Upper lobe of left lung (tissue), 6 donors: Measurements from ENCODE around the gene IRF5. TPM values are rescaled to one million over a fixed set of nuclear protein-coding genes. Genes with fewer than 3 reads are reported as not detected.
A peak's percentile ranks its signal among the peaks of the same experiment; 100 is the strongest.

ENCODE experiments used
- ATAC-seq, 2 donors: fragments of 200-7000 bp; cut with Tn5 transposase; one replicate each; pipeline ENCODE4 v1.9.1; 2022; ENCODE audit warnings: mild to moderate bottlenecking in 2 of 2, moderate library complexity in 2 of 2; ENCODE audit not compliant: low FRiP score in 2 of 2
- DNase-seq, 2 donors: peaks; one replicate each; pipeline ENCODE4 v3.0.0-alpha.2; 2019 to 2020
- H3K27ac ChIP-seq, 4 donors: fragments of 200-600 bp; sonication (generic); one replicate each; pipeline ENCODE4 v1.5.1; 2016 to 2019
- H3K27me3 ChIP-seq, 4 donors: fragments of 200-600 bp; sonication (generic); one replicate each; pipeline ENCODE4 v1.5.1; 2017 to 2019
- H3K36me3 ChIP-seq, 4 donors: fragments of 200-600 bp; sonication (generic); one replicate each; pipeline ENCODE4 v1.5.1; 2016 to 2019
- H3K4me1 ChIP-seq, 4 donors: fragments of 200-600 bp; sonication (generic); one replicate each; pipeline ENCODE4 v1.5.1; 2018 to 2019
- H3K4me3 ChIP-seq, 4 donors: fragments of 200-600 bp; sonication (generic); one replicate each; pipeline ENCODE4 v1.5.1; 2017 to 2019; ENCODE audit warnings: mild to moderate bottlenecking in 2 of 4, moderate library complexity in 1 of 4
- H3K9me3 ChIP-seq, 4 donors: fragments of 200-600 bp; sonication (generic); one replicate each; pipeline ENCODE4 v1.5.1; 2018 to 2019
- CTCF ChIP-seq, 6 experiments: fragments of 450-650 bp in 4 of 6; fragments of 200-600 bp in 2 of 6; sonication (generic) in 2 of 6; IDR thresholded peaks; one replicate each; pipeline ENCODE4 v1.5.1; 2016 to 2019; ENCODE audit warnings: antibody characterized with exemption in 6 of 6
- EP300 ChIP-seq, 4 donors: sonication (generic); formaldehyde crosslinking; IDR thresholded peaks; one replicate each; pipeline ENCODE4 v1.5.1; 2017; ENCODE audit warnings: antibody characterized with exemption in 4 of 4, control low read depth in 2 of 4
- POLR2A ChIP-seq, 4 donors: fragments of 450-650 bp; IDR thresholded peaks; one replicate each; pipeline ENCODE4 v1.5.1; 2016 to 2017; ENCODE audit warnings: antibody characterized with exemption in 4 of 4, mild to moderate bottlenecking in 2 of 4
- POLR2AphosphoS5 ChIP-seq, 2 donors: sonication (generic); formaldehyde crosslinking; IDR thresholded peaks; one replicate each; pipeline ENCODE4 v1.5.1; 2017; ENCODE audit warnings: antibody characterized with exemption in 2 of 2
- WGBS, 2 donors: methylation state at CpG; one replicate each; pipeline ENCODE4 v1.1.5; 2017 to 2018; 5-methylcytosine and 5-hydroxymethylcytosine counted together
- total RNA-seq, 6 donors: library from RNA; depleted of rRNA in 4 of 6; stranded (reverse); fragments of >200 nt in 4 of 6; gene quantifications; one replicate each; pipeline versions ENCODE4 v1.1.0 to v1.2.1, GENCODE V29; 2016 to 2021
- donor health status: DM: no; HTN: no; CAD: no; lungs with moderate emphysema.
- donor health status: DM: no; HTN: yes; CAD: no; lungs with severe emphysema.

Gene IRF5
- total RNA-seq, 6 donors from 2014 or later = 10.7 to 83.8 (median 45.8) TPM

GRCh38 chr7:128932862-128933179, 4.9 kb upstream of the IRF5 start:
- no peaks in the 10 kb centered on the region for H3K9me3 ChIP-seq
- peak overlapping the region in 1 of 4 donors; percentile 10 for H3K4me3 ChIP-seq
- H3K27ac ChIP-seq = peak overlapping the region in 1 of 4 donors; percentile 58
- 57 to 83% methylated on average over 1 to 4 of the region's 4 CpGs for WGBS, 2 donors
- no peaks in the 10 kb centered on the region for H3K36me3 ChIP-seq
- TF ChIP-seq CTCF (IDR thresholded peaks at IDR 0.05) (no peak), POLR2AphosphoS5 (IDR thresholded peaks at IDR 0.05) (no peak), EP300 (IDR thresholded peaks at IDR 0.05) (no peak)
- H3K4me1 ChIP-seq = peaks cover 0 to 12% (median 6%) of the 10 kb centered on the region in 4 donors
- ATAC-seq (no peak), DNase-seq (no peak)
- no peaks in the 10 kb centered on the region for H3K27me3 ChIP-seq

GRCh38 chr7:128933180-128933891, 4.4 kb upstream of the IRF5 start:
- Histone ChIP-seq H3K36me3 (no peaks in the 10 kb centered on the region), H3K4me3 (peak overlapping the region in 1 of 4 donors; percentile 10), H3K9me3 (no peaks in the 10 kb centered on the region), H3K27ac (peak overlapping the region in 2 of 4 donors; percentile 46 to 58), H3K27me3 (no peaks in the 10 kb centered on the region), H3K4me1 (peaks cover 4 to 17% (median 10%) of the 10 kb centered on the region in 4 donors)
- DNase-seq (peak in 1 of 2 donors; percentile 66), ATAC-seq (peak in 1 of 2 donors; percentile 75)
- 46 to 47% methylated on average over 15 of the region's 15 CpGs for WGBS, 2 donors
- TF ChIP-seq POLR2AphosphoS5 (IDR thresholded peaks at IDR 0.05) (peak in 1 of 2 donors; percentile 45), POLR2A (IDR thresholded peaks at IDR 0.05) (no peak), CTCF (IDR thresholded peaks at IDR 0.05) (no peak), EP300 (IDR thresholded peaks at IDR 0.05) (no peak)

- Histone ChIP-seq H3K9me3 (no peaks in the 10 kb centered on the region), H3K4me3 (no peak overlapping the region), H3K4me1 (peaks cover 14 to 30% (median 18%) of the 10 kb centered on the region in 4 donors), H3K36me3 (no peaks in the 10 kb centered on the region), H3K27ac (peak overlapping the region in 3 of 4 donors; percentile 46 to 77 (median 58)), H3K27me3 (no peaks in the 10 kb centered on the region)
- ATAC-seq (peak in 1 of 2 donors; percentile 58), DNase-seq (no peak)
- no peak for TF ChIP-seq POLR2A (IDR thresholded peaks at IDR 0.05)
- no peak for TF ChIP-seq CTCF (IDR thresholded peaks at IDR 0.05)
- no peak for TF ChIP-seq POLR2AphosphoS5 (IDR thresholded peaks at IDR 0.05)
- TF ChIP-seq EP300 (IDR thresholded peaks at IDR 0.05) = no peak
- WGBS, 2 donors = 59 to 77% methylated on average over 9 to 14 of the region's 14 CpGs
Observed at GRCh38 chr7:128934361-128935341, 3.1 kb upstream of the IRF5 start.

- ATAC-seq = no peak
- no peak for DNase-seq
- Histone ChIP-seq H3K27me3 (no peaks in the 10 kb centered on the region), H3K4me3 (no peak overlapping the region), H3K4me1 (peaks cover 14 to 30% (median 18%) of the 10 kb centered on the region in 4 donors), H3K36me3 (no peaks in the 10 kb centered on the region), H3K9me3 (no peaks in the 10 kb centered on the region), H3K27ac (peak overlapping the region in 2 of 4 donors; percentile 58 to 77)
- no peak for TF ChIP-seq POLR2AphosphoS5 (IDR thresholded peaks at IDR 0.05)
- no peak for TF ChIP-seq CTCF (IDR thresholded peaks at IDR 0.05)
- no peak for TF ChIP-seq EP300 (IDR thresholded peaks at IDR 0.05)
- TF ChIP-seq POLR2A (IDR thresholded peaks at IDR 0.05) = no peak
- WGBS, 2 donors = 56 to 58% methylated on average over 6 of the region's 6 CpGs
Observed at GRCh38 chr7:128935342-128935730, 2.4 kb upstream of the IRF5 start.
